ENCODE results near the gene FAM72A.

Gene FAM72A

DNA sequence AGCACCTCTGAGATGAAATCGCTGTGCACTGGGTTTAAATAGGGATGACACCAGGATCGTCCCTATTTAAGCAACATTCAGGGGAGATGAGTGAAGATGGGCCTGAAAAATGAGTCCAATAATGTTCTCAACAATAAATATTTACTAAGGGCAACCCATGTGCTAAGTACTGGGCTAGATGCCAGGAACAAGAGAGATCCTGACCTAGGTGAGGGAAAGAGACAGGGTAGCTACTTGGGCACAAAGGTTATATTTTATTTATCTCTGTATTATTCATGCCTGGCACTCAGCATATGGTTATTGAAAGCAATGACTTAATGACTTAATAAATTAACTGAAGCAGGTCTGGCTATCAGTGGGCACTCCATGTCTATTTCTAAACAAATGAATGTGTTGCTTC lies 58.0 kb downstream of the FAM72A start:
- H3K9me3 ChIP-seq (ENCODE audit: control insufficient read depth, low read length): peaks cover 12% of the 10 kb centered on the region

DNA sequence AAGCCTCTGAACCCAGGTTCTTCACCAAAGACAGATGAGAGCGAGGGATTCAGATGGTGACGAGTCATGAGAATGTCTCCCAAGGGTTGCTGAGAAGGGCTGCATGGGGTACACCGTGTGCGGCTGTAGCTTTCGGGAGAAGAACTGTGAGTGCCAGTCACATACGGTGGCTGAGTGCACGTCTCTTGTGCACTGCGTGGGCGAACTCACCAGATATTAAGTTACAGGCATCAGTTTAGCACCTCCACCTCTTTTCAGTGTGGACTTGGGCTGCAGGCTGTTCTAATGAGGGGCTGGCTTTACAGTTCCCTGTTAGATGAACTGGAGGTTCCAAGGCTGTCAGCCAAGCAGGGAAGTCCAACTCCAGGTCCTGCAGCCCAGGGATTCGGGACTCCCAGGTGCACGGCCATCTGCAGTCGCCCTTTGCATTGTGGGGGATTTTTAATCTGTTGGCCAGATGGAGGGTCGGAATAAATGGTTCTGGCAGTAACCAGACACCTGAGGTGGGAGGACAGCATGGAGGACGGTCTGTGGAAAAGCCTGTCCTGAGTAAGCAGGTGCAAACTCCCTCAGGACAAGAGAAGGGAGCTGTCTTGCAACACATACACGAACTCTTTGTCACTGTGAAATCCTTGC lies 59.0 kb downstream of the FAM72A start:
- Histone ChIP-seq H3K4ac (ENCODE audit: low read depth in 1 of 2, low read length in 2 of 2) (no peak overlapping the region), H2BK15ac (ENCODE audit: low read depth, poor library complexity, severe bottlenecking) (no peak overlapping the region), H3K79me1 (replicated peaks; ENCODE audit: low read length, poor library complexity, severe bottlenecking) (no peaks in the 10 kb centered on the region), H3K14ac (ENCODE audit: low read length in 2 of 2) (no peak overlapping the region), H2AFZ (ENCODE audit: low read depth, low read length) (no peak overlapping the region), H3K4me3 (ENCODE audit: insufficient read depth in 1 of 2, low read depth in 1 of 2, low read length in 2 of 2) (no peak overlapping the region), H4K8ac (ENCODE audit: low read length) (no peak overlapping the region), H2BK120ac (ENCODE audit: low read depth, low read length) (no peak overlapping the region), H3K23ac (ENCODE audit: low read length in 2 of 2) (no peak overlapping the region), H4K91ac (ENCODE audit: low read length) (no peak overlapping the region), H3K27me3 (ENCODE audit: control insufficient read depth in 1 of 2, insufficient read depth in 1 of 2, low read length in 2 of 2) (peaks cover 59 to 78% of the 10 kb centered on the region in 2 experiments), H3K27ac (ENCODE audit: low read length, poor library complexity, severe bottlenecking) (no peak overlapping the region), H2BK5ac (ENCODE audit: low read depth, low read length, poor library complexity, severe bottlenecking) (no peak overlapping the region), H2AK5ac (ENCODE audit: low read length, severe bottlenecking) (no peak overlapping the region), H3K4me1 (ENCODE audit: control insufficient read depth, insufficient read depth, low read depth, low read length) (no peaks in the 10 kb centered on the region), H3K36me3 (ENCODE audit: control insufficient read depth in 1 of 2, insufficient read depth in 2 of 2, low read depth in 1 of 2, low read length in 2 of 2) (no peaks in the 10 kb centered on the region), H3K18ac (ENCODE audit: low read depth in 1 of 2, low read length in 2 of 2) (no peak overlapping the region), H3K4me2 (ENCODE audit: low read length, poor library complexity, severe bottlenecking) (no peak overlapping the region), H2BK12ac (ENCODE audit: low read length in 2 of 2) (no peak overlapping the region), H3K9me3 (ENCODE audit: control insufficient read depth, low read length) (peaks cover 6% of the 10 kb centered on the region), H3K9ac (ENCODE audit: low read length) (no peak overlapping the region)
- no peak for DNase-seq
- 86% methylated on average over 12 of the region's 15 CpGs for WGBS

More for the DNA sequence above, 58.0 kb downstream of the FAM72A start:
- H3K4me2 ChIP-seq (ENCODE audit: low read length, poor library complexity, severe bottlenecking): no peak overlapping the region
- no peak overlapping the region for H4K8ac ChIP-seq (ENCODE audit: low read length)
- no peak overlapping the region for H3K27ac ChIP-seq (ENCODE audit: low read length, poor library complexity, severe bottlenecking)
- H3K18ac ChIP-seq (ENCODE audit: low read depth in 1 of 2, low read length in 2 of 2): no peak overlapping the region
- no peak overlapping the region for H2BK5ac ChIP-seq (ENCODE audit: low read depth, low read length, poor library complexity, severe bottlenecking)
- peaks cover 55 to 76% of the 10 kb centered on the region in 2 experiments for H3K27me3 ChIP-seq (ENCODE audit: control insufficient read depth in 1 of 2, insufficient read depth in 1 of 2, low read length in 2 of 2)
- no peak overlapping the region for H2BK15ac ChIP-seq (ENCODE audit: low read depth, poor library complexity, severe bottlenecking)
- WGBS: 80% methylated on average over 2 of the region's 2 CpGs
- H3K4me3 ChIP-seq (ENCODE audit: insufficient read depth in 1 of 2, low read depth in 1 of 2, low read length in 2 of 2): no peak overlapping the region
- no peaks in the 10 kb centered on the region for H3K4me1 ChIP-seq (ENCODE audit: control insufficient read depth, insufficient read depth, low read depth, low read length)
- no peak for DNase-seq
- no peak overlapping the region for H3K4ac ChIP-seq (ENCODE audit: low read depth in 1 of 2, low read length in 2 of 2)
- H2BK120ac ChIP-seq (ENCODE audit: low read depth, low read length): no peak overlapping the region
- no peaks in the 10 kb centered on the region for H3K36me3 ChIP-seq (ENCODE audit: control insufficient read depth in 1 of 2, insufficient read depth in 2 of 2, low read depth in 1 of 2, low read length in 2 of 2)
- H2AK5ac ChIP-seq (ENCODE audit: low read length, severe bottlenecking): no peak overlapping the region
- H2AFZ ChIP-seq (ENCODE audit: low read depth, low read length): no peak overlapping the region
- H3K9ac ChIP-seq (ENCODE audit: low read length): no peak overlapping the region
- H3K14ac ChIP-seq (ENCODE audit: low read length in 2 of 2): no peak overlapping the region
- H2BK12ac ChIP-seq (ENCODE audit: low read length in 2 of 2): no peak overlapping the region
- no peak overlapping the region for H4K91ac ChIP-seq (ENCODE audit: low read length)
- H3K23ac ChIP-seq (ENCODE audit: low read length in 2 of 2): no peak overlapping the region
- no peaks in the 10 kb centered on the region for H3K79me1 ChIP-seq (replicated peaks; ENCODE audit: low read length, poor library complexity, severe bottlenecking)

DNA sequence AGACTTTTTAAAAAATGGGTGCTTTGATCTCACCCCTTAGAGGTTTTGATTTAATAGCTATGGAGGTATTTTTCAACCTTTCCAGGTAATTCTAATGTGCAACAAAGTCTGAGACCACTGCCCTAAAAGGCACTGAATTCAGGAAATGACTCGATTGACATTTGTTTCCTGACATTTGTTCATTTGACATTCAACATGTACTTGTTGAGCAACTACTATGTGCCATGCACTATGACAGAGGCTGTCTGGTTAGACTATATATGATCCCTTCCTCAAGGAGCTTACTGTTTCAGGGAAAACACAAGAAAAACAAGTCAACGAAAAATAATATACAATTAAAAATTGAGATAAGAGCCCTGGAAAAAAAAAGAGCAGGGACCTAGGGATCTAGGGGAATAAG lies 59.9 kb downstream of the FAM72A start:
- Histone ChIP-seq H3K79me1 (replicated peaks; ENCODE audit: low read length, poor library complexity, severe bottlenecking) (no peaks in the 10 kb centered on the region), H3K27ac (ENCODE audit: low read length, poor library complexity, severe bottlenecking) (no peak overlapping the region), H4K8ac (ENCODE audit: low read length) (no peak overlapping the region), H3K18ac (ENCODE audit: low read depth in 1 of 2, low read length in 2 of 2) (no peak overlapping the region), H2BK15ac (ENCODE audit: low read depth, poor library complexity, severe bottlenecking) (no peak overlapping the region), H2BK120ac (ENCODE audit: low read depth, low read length) (no peak overlapping the region), H2AK5ac (ENCODE audit: low read length, severe bottlenecking) (no peak overlapping the region), H3K9me3 (ENCODE audit: control insufficient read depth, low read length) (peaks cover 5% of the 10 kb centered on the region), H3K4me2 (ENCODE audit: low read length, poor library complexity, severe bottlenecking) (no peak overlapping the region), H3K4me1 (ENCODE audit: control insufficient read depth, insufficient read depth, low read depth, low read length) (no peaks in the 10 kb centered on the region), H3K27me3 (ENCODE audit: control insufficient read depth in 1 of 2, insufficient read depth in 1 of 2, low read length in 2 of 2) (peaks cover 64 to 87% of the 10 kb centered on the region in 2 experiments), H4K91ac (ENCODE audit: low read length) (no peak overlapping the region), H2BK12ac (ENCODE audit: low read length in 2 of 2) (no peak overlapping the region), H3K23ac (ENCODE audit: low read length in 2 of 2) (no peak overlapping the region), H3K9ac (ENCODE audit: low read length) (no peak overlapping the region), H2BK5ac (ENCODE audit: low read depth, low read length, poor library complexity, severe bottlenecking) (no peak overlapping the region), H3K14ac (ENCODE audit: low read length in 2 of 2) (no peak overlapping the region), H3K4ac (ENCODE audit: low read depth in 1 of 2, low read length in 2 of 2) (no peak overlapping the region), H2AFZ (ENCODE audit: low read depth, low read length) (no peak overlapping the region), H3K36me3 (ENCODE audit: control insufficient read depth in 1 of 2, insufficient read depth in 2 of 2, low read depth in 1 of 2, low read length in 2 of 2) (no peaks in the 10 kb centered on the region), H3K4me3 (ENCODE audit: insufficient read depth in 1 of 2, low read depth in 1 of 2, low read length in 2 of 2) (no peak overlapping the region)
- DNase-seq: no peak
- WGBS: 97% methylated on average over 2 of the region's 2 CpGs

- H4K91ac ChIP-seq (ENCODE audit: low read length): no peak overlapping the region
Measured at GRCh38 chr1:206142011-206142410, 60.6 kb downstream of the FAM72A start.

More at GRCh38 chr1:206142011-206142410, 60.6 kb downstream of the FAM72A start:
- no peak overlapping the region for H3K4me3 ChIP-seq (ENCODE audit: insufficient read depth in 1 of 2, low read depth in 1 of 2, low read length in 2 of 2)
- no peak overlapping the region for H3K18ac ChIP-seq (ENCODE audit: low read depth in 1 of 2, low read length in 2 of 2)
- no peak overlapping the region for H2BK15ac ChIP-seq (ENCODE audit: low read depth, poor library complexity, severe bottlenecking)
- H3K9me3 ChIP-seq (ENCODE audit: control insufficient read depth, low read length): peaks cover 5% of the 10 kb centered on the region
- no peak for DNase-seq
- no peak overlapping the region for H2BK120ac ChIP-seq (ENCODE audit: low read depth, low read length)
- 83% methylated on average over 2 of the region's 3 CpGs for WGBS
- no peak overlapping the region for H3K9ac ChIP-seq (ENCODE audit: low read length)
- H4K8ac ChIP-seq (ENCODE audit: low read length): no peak overlapping the region
- no peak overlapping the region for H3K14ac ChIP-seq (ENCODE audit: low read length in 2 of 2)
- H2AFZ ChIP-seq (ENCODE audit: low read depth, low read length): no peak overlapping the region
- H3K4me2 ChIP-seq (ENCODE audit: low read length, poor library complexity, severe bottlenecking): no peak overlapping the region
- H3K27ac ChIP-seq (ENCODE audit: low read length, poor library complexity, severe bottlenecking): no peak overlapping the region
- H3K36me3 ChIP-seq (ENCODE audit: control insufficient read depth in 1 of 2, insufficient read depth in 2 of 2, low read depth in 1 of 2, low read length in 2 of 2): no peaks in the 10 kb centered on the region
- peaks cover 64 to 88% of the 10 kb centered on the region in 2 experiments for H3K27me3 ChIP-seq (ENCODE audit: control insufficient read depth in 1 of 2, insufficient read depth in 1 of 2, low read length in 2 of 2)
- H2BK12ac ChIP-seq (ENCODE audit: low read length in 2 of 2): no peak overlapping the region
- no peak overlapping the region for H2BK5ac ChIP-seq (ENCODE audit: low read depth, low read length, poor library complexity, severe bottlenecking)
- no peak overlapping the region for H3K4ac ChIP-seq (ENCODE audit: low read depth in 1 of 2, low read length in 2 of 2)
- H3K79me1 ChIP-seq (replicated peaks; ENCODE audit: low read length, poor library complexity, severe bottlenecking): no peaks in the 10 kb centered on the region
- no peak overlapping the region for H2AK5ac ChIP-seq (ENCODE audit: low read length, severe bottlenecking)
- H3K23ac ChIP-seq (ENCODE audit: low read length in 2 of 2): no peak overlapping the region
- no peaks in the 10 kb centered on the region for H3K4me1 ChIP-seq (ENCODE audit: control insufficient read depth, insufficient read depth, low read depth, low read length)
